COR-L47 (cell line): Measurements from ENCODE around the gene ARHGAP33.
"Not testable (repeated sequence)": the region's sequence is repeated elsewhere in the genome, so short reads cannot be mapped to it uniquely, and the experiment has no call there.

Experiments
- DNase-seq: peaks from one replicate; lab custom pipeline; 2025; lab: John Stamatoyannopoulos, UW

ARHGAP33 gene

GRCh38 chr19:35755131-35755549, 20.2 kb upstream of the ARHGAP33 start:
- DNase-seq = no peak

- DNase-seq = no peak
Measured at GRCh38 chr19:35755550-35756376, 19.6 kb upstream of the ARHGAP33 start.

- DNase-seq = no peak
Measured at GRCh38 chr19:35756377-35757230, 18.8 kb upstream of the ARHGAP33 start, which contains the start of gene HSPB6. TSS of gene HSPB6 (minus strand) at chr19:35757029. CDS start at chr19:35757008, 21 bp downstream.

- DNase-seq = peak; percentile 18
Measured at GRCh38 chr19:35757231-35757748, 18.1 kb upstream of the ARHGAP33 start.

GRCh38 chr19:35757749-35758608, 17.4 kb upstream of the ARHGAP33 start, which contains the start of gene PROSER3:
TSS of gene PROSER3 (plus strand) at chr19:35758176. CDS start at chr19:35758216, 40 bp downstream.
- peak; percentile 98 for DNase-seq

- DNase-seq = no peak
Measured at GRCh38 chr19:35759697-35760096, 15.7 kb upstream of the ARHGAP33 start.

- no peak for DNase-seq
Measured at GRCh38 chr19:35760711-35761349, 14.5 kb upstream of the ARHGAP33 start.

GRCh38 chr19:35764432-35765315, 10.7 kb upstream of the ARHGAP33 start:
- no peak for DNase-seq

GRCh38 chr19:35766571-35767104, 8.7 kb upstream of the ARHGAP33 start:
- no peak for DNase-seq

- no peak for DNase-seq
Measured at GRCh38 chr19:35767288-35768081, 7.9 kb upstream of the ARHGAP33 start.

GRCh38 chr19:35768082-35768421, 7.3 kb upstream of the ARHGAP33 start:
- DNase-seq = no peak

GRCh38 chr19:35772362-35772761, 3.0 kb upstream of the ARHGAP33 start:
- not testable (repeated sequence) for DNase-seq

- DNase-seq = no peak
Measured at GRCh38 chr19:35773020-35773806, 2.2 kb upstream of the ARHGAP33 start.

GRCh38 chr19:35774274-35775045, 904 bp upstream of the ARHGAP33 start:
- DNase-seq = no peak

GRCh38 chr19:35775046-35775297, 392 bp upstream of the ARHGAP33 start:
- DNase-seq = no peak

GRCh38 chr19:35776102-35776788, 881 bp downstream of the ARHGAP33 start:
- no peak for DNase-seq
